SH-SY5Y (cell line): ENCODE data around the gene ZBTB20.

Experiments
- GATA2 ChIP-seq: IDR thresholded peaks from 2 replicates; pipeline ENCODE4 v1.6.1; 2011; ENCODE audit warnings: mild to moderate bottlenecking, low read depth, low read length
- GATA3 ChIP-seq: IDR thresholded peaks from 2 replicates; pipeline ENCODE4 v1.6.1; 2011; ENCODE audit warnings: low read depth, mild to moderate bottlenecking, low read length, moderate library complexity

DNA sequence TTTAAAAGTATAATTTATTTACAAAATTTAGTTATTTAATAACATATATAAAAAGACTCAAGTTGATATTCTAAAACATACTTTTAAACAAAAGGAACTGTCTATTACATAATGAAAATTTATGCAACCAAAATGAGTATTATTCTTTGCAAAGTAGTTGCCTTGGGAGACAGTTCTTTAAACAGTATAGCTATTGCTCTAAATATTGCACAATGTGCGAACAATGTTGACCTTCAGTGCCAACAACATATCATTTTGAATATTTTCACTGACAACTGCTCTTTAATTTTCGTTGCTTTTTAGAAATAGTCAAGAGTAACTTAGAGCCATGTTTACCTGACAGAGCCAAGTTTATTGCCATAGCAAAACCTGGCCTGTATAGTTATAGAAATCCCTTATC is 124.9 kb downstream of the ZBTB20 start:
- TF ChIP-seq GATA3 (no peak), GATA2 (no peak)
